K562 (cell line): ENCODE measurements around the gene KATNAL1. TPM values are rescaled to one million over a fixed set of nuclear protein-coding genes. Genes with fewer than 3 reads are reported as not detected.

Source experiments
- ATAC-seq: fragments of 200-7000 bp; cut with Tn5 transposase; 3 replicates; pipeline ENCODE4 v1.9.1; 2020; ENCODE audit warnings: moderate library complexity
- BruUV-seq: library from RNA; stranded (reverse); fragments of 400-500 nt; replicated peaks from 2 replicates; lab custom pipeline; 2021; lab: Mats Ljungman, UMichigan
- CTCF ChIA-PET: fragments of 300-600 bp; formaldehyde crosslinking; extraction: SDS; loops from one replicate; lab custom pipeline; 2021; ENCODE audit warnings: low intra/inter-chr PET ratio; lab: Yijun Ruan, JAX
- POLR2A ChIA-PET: fragments of 300-600, 350-650 bp; sonication (Branson Sonifier 250); formaldehyde crosslinking; extraction: SDS; loops from one replicate; lab custom pipeline; 2021; ENCODE audit warnings: antibody characterized with exemption, inconsistent platforms; lab: Yijun Ruan, JAX
- DNase-seq, 4 experiments: peaks; one replicate each; pipeline versions ENCODE4 v3.0.0 to v3.0.0-alpha.2; 2011 to 2018; ENCODE audit warnings: low spot score in 3 of 4, mixed read lengths in 3 of 4; ENCODE audit errors: extremely low read depth in 1 of 4
- FAIRE-seq: peaks from 2 replicates; lab custom pipeline; 2011; peaks lifted over from hg19 to GRCh38; lab: Jason Lieb, UNC
- H2AFZ ChIP-seq: 2 replicates; pipeline ENCODE4 v1.6.0; 2011; ENCODE audit warnings: low read depth, low read length, control low read depth, inconsistent platforms
- H3K27ac ChIP-seq: fragments of 200-600 bp; 3 replicates; pipeline ENCODE4 v1.8.0; 2011; ENCODE audit warnings: low read depth, mild to moderate bottlenecking, control low read depth, inconsistent platforms, low read length, moderate library complexity, mixed read lengths; ENCODE audit errors: extremely low read depth
- H3K27me3 ChIP-seq, 2 experiments: fragments of 300-600 bp in 1 of 2; 2 replicates in 1 of 2; 3 replicates in 1 of 2; pipeline versions ENCODE4 v1.6.0 to v1.8.0; 2011; ENCODE audit warnings: inconsistent platforms in 2 of 2, low read length in 2 of 2, mild to moderate bottlenecking in 1 of 2, mixed read lengths in 1 of 2, moderate library complexity in 1 of 2; ENCODE audit not compliant: control insufficient read depth in 2 of 2, insufficient read depth in 2 of 2
- H3K36me3 ChIP-seq: fragments of 300-600 bp; 3 replicates; pipeline ENCODE4 v1.8.0; 2011; ENCODE audit warnings: mild to moderate bottlenecking, low read length, inconsistent platforms; ENCODE audit not compliant: control insufficient read depth, insufficient read depth
- H3K4me1 ChIP-seq, 2 experiments: fragments of 200-600 bp in 1 of 2; replicated peaks in 1 of 2; 2 replicates in 1 of 2; 3 replicates in 1 of 2; pipeline versions ENCODE4 v1.5.1 to v1.8.0; 2011; ENCODE audit warnings: inconsistent platforms in 2 of 2, low read length in 2 of 2, mild to moderate bottlenecking in 1 of 2, mixed read lengths in 1 of 2, moderate library complexity in 1 of 2; ENCODE audit not compliant: control insufficient read depth in 2 of 2, insufficient read depth in 2 of 2
- H3K4me2 ChIP-seq: 2 replicates; pipeline ENCODE4 v1.6.1; 2011; ENCODE audit warnings: low read length, control low read depth, inconsistent platforms, mixed read lengths; ENCODE audit not compliant: insufficient read depth
- H3K4me3 ChIP-seq: fragments of 200-600 bp; sonication (generic), shearing (Covaris generic); 2 replicates; pipeline ENCODE4 v1.5.1; 2016; ENCODE audit warnings: control low read depth, inconsistent platforms
- H3K79me2 ChIP-seq: fragments of 200-600 bp; 3 replicates; pipeline ENCODE4 v1.8.0; 2011; ENCODE audit warnings: low read length, inconsistent platforms; ENCODE audit not compliant: control insufficient read depth, insufficient read depth
- H3K9ac ChIP-seq, 2 experiments: 2 replicates each; pipeline versions ENCODE4 v1.6.0 to v1.6.1; 2011; ENCODE audit warnings: low read depth in 2 of 2, low read length in 2 of 2, control low read depth in 1 of 2, inconsistent platforms in 1 of 2, mild to moderate bottlenecking in 1 of 2, mixed read lengths in 1 of 2; ENCODE audit not compliant: insufficient read depth in 1 of 2
- H3K9me1 ChIP-seq: one replicate; pipeline ENCODE4 v1.6.0; 2011; ENCODE audit warnings: inconsistent platforms, mild to moderate bottlenecking, low read length, moderate library complexity; ENCODE audit not compliant: control insufficient read depth, insufficient read depth
- H3K9me3 ChIP-seq: replicated peaks from 2 replicates; pipeline ENCODE4 v1.5.1; 2011; ENCODE audit warnings: low read depth, low read length, inconsistent platforms; ENCODE audit not compliant: control insufficient read depth, insufficient read depth
- H4K20me1 ChIP-seq: replicated peaks from 2 replicates; pipeline ENCODE4 v1.6.1; 2011; ENCODE audit warnings: low read length, inconsistent platforms, mixed read lengths; ENCODE audit not compliant: control insufficient read depth, insufficient read depth
- CTBP1 ChIP-seq: fragments of 450-650 bp; IDR thresholded peaks from 2 replicates; pipeline ENCODE4 v1.6.1; 2016; ENCODE audit warnings: borderline replicate concordance
- ETV6 ChIP-seq, 3 experiments: fragments of 150-350 bp in 1 of 3; sonication (generic) in 1 of 3; formaldehyde crosslinking in 1 of 3; IDR thresholded peaks; 2 replicates each; pipeline versions ENCODE4 v1.6.1 to v1.8.0; 2014 to 2022; ENCODE audit warnings: borderline replicate concordance in 2 of 3, low read depth in 2 of 3, antibody characterized with exemption in 1 of 3, low read length in 1 of 3, mild to moderate bottlenecking in 1 of 3, missing genetic modification reagents in 1 of 3
- GATAD2B ChIP-seq: fragments of 450-650 bp; IDR thresholded peaks from 2 replicates; pipeline ENCODE4 v1.6.1; 2017; ENCODE audit warnings: mild to moderate bottlenecking, borderline replicate concordance
- MYBL2 ChIP-seq, 2 experiments: fragments of 450-650 bp in 1 of 2; sonication (generic) in 1 of 2; formaldehyde crosslinking in 1 of 2; IDR thresholded peaks; 2 replicates each; pipeline versions ENCODE4 v1.6.1 to v1.8.1; 2017 to 2022; ENCODE audit warnings: borderline replicate concordance in 1 of 2, inconsistent platforms in 1 of 2, low read depth in 1 of 2, mild to moderate bottlenecking in 1 of 2, missing genetic modification reagents in 1 of 2, moderate library complexity in 1 of 2
- NFIX ChIP-seq: fragments of 250-450 bp; sonication (Bioruptor Pico); IDR thresholded peaks from 2 replicates; pipeline ENCODE4 v1.4.0; 2020; ENCODE audit warnings: low read depth, mild to moderate bottlenecking, moderate library complexity
- PHF21A ChIP-seq: fragments of 450-650 bp; IDR thresholded peaks from 2 replicates; pipeline ENCODE4 v1.6.1; 2017; ENCODE audit warnings: low read depth, borderline replicate concordance
- RNF2 ChIP-seq: sonication (generic); IDR thresholded peaks from 2 replicates; pipeline ENCODE4 v1.6.1; 2016
- ZKSCAN1 ChIP-seq: fragments of 150-350 bp; IDR thresholded peaks from 2 replicates; pipeline ENCODE4 v1.6.1; 2016; ENCODE audit warnings: low read depth, low read length
- ZNF23 ChIP-seq: fragments of 250-450 bp; sonication (Bioruptor Pico); IDR thresholded peaks from 2 replicates; pipeline ENCODE4 v1.4.0; 2020; ENCODE audit warnings: mild to moderate bottlenecking
- ZNF764 ChIP-seq: fragments of 250-450 bp; sonication (Bioruptor Pico); IDR thresholded peaks from 2 replicates; pipeline ENCODE4 v1.4.0; 2020; ENCODE audit warnings: low read depth, mild to moderate bottlenecking, moderate library complexity
- WGBS: fragments of 100-300 bp; shearing (Covaris generic); methylation state at CpG from one replicate; pipeline ENCODE4 v1.1.6; 2016; ENCODE audit warnings: low coverage, mixed read lengths; ENCODE audit not compliant: insufficient coverage; ENCODE audit errors: missing lambda C conversion rate; 5-methylcytosine and 5-hydroxymethylcytosine counted together
- in situ Hi-C: fragments of 300-500 bp; cut with MboI; formaldehyde crosslinking; loops from 4 replicates; pipeline ENCODE4 v1.15.0; 2018; ENCODE audit warnings: inconsistent platforms, mixed read lengths
- intact Hi-C: fragments of 100-400 bp; cut with micrococcal nuclease; formaldehyde crosslinking; loops from 2 replicates; pipeline ENCODE4 v1.14.2; 2022
- polyA plus RNA-seq, 8 experiments: library from polyadenylated mRNA; depleted of rRNA in 4 of 8; stranded (reverse) in 5 of 8; unstranded in 3 of 8; fragments of >200 nt; fragmentation: Nextera tagmentation in 2 of 8; fragmentation: Illumina TruSeq in 1 of 8; extraction: Ambion mirVana in 2 of 8; extraction: Trizol in 1 of 8; gene quantifications; 2 replicates each; pipeline versions ENCODE4 v1.2.1 to v1.2.3, GENCODE V29; 2011 to 2014; ENCODE audit warnings: inconsistent platforms in 1 of 8, missing spikeins in 1 of 8
- total RNA-seq, 7 experiments: library from RNA; depleted of rRNA in 6 of 7; stranded (reverse); fragments of >200 nt in 6 of 7; fragmentation: Illumina TruSeq in 2 of 7; extraction: Trizol in 2 of 7; gene quantifications; 2 replicates each; pipeline versions ENCODE4 v1.2.1 to v1.2.3, GENCODE V29; 2011 to 2021; ENCODE audit warnings: low replicate concordance in 1 of 7
- TF ChIP-seq, protein P1 (sequence below): fragments of 250-450 bp; sonication (Bioruptor Pico); IDR thresholded peaks from 2 replicates; pipeline ENCODE4 v1.5.0; 2020; ENCODE audit warnings: mild to moderate bottlenecking
- TF ChIP-seq, protein P2 (sequence below): fragments of 250-450 bp; sonication (Bioruptor Pico); IDR thresholded peaks from 2 replicates; pipeline ENCODE4 v1.9.0; 2021; ENCODE audit warnings: mild to moderate bottlenecking
- TF ChIP-seq, protein P3 (sequence below): fragments of 450-650 bp; IDR thresholded peaks from 2 replicates; pipeline ENCODE4 v1.6.1; 2017; ENCODE audit warnings: mild to moderate bottlenecking, moderate library complexity
- TF ChIP-seq, protein P4 (sequence below): sonication (generic); formaldehyde crosslinking; IDR thresholded peaks from 2 replicates; pipeline ENCODE4 v1.9.0; 2022; ENCODE audit warnings: mild to moderate bottlenecking, missing genetic modification reagents
- TF ChIP-seq, protein P5 (sequence below): fragments of 250-450 bp; sonication (Bioruptor Pico); IDR thresholded peaks from 2 replicates; pipeline ENCODE4 v1.5.0; 2022; ENCODE audit warnings: mild to moderate bottlenecking

Gene KATNAL1
- total and polyA plus RNA-seq, 9 of the 15 experiments (the other 6 are each of a cell fraction or from before 2014, with no cell fraction given), result 2.5 to 8.2 (median 5.5) TPM

DNA sequence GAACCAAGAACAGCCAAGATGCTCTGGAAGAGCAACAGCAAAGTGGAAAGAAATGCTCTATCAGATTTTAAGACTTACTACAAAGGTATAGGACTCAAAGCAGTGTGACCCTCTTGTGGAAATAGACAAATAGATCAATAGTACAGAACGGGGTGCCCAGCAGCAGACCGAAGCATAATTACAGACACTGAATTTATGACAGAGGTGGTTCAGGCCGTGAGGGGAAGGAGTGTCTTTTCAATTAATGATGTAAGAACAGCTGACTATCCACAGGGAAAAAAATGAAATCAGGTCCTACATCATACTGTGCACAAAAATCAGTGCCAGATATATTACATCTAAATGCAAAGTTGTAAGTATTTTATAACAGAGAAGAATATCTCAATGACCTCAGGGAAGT lies 95.6 kb downstream of the KATNAL1 start (continued):
- TF ChIP-seq, protein P1, sequence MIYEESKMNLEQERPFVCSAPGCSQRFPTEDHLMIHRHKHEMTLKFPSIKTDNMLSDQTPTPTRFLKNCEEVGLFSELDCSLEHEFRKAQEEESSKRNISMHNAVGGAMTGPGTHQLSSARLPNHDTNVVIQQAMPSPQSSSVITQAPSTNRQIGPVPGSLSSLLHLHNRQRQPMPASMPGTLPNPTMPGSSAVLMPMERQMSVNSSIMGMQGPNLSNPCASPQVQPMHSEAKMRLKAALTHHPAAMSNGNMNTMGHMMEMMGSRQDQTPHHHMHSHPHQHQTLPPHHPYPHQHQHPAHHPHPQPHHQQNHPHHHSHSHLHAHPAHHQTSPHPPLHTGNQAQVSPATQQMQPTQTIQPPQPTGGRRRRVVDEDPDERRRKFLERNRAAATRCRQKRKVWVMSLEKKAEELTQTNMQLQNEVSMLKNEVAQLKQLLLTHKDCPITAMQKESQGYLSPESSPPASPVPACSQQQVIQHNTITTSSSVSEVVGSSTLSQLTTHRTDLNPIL, result no peak
- TF ChIP-seq RNF2 (no peak), GATAD2B (no peak), MYBL2 (IDR thresholded peaks at IDR 0.05; ENCODE audit: low read depth) (no peak), MYBL2 (CRISPR knock-in tag; IDR thresholded peaks at IDR 0.05; ENCODE audit: borderline replicate concordance) (no peak), CTBP1 (no peak), PHF21A (no peak)
- TF ChIP-seq, protein P2, sequence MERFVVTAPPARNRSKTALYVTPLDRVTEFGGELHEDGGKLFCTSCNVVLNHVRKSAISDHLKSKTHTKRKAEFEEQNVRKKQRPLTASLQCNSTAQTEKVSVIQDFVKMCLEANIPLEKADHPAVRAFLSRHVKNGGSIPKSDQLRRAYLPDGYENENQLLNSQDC (CRISPR knock-in tag), result no peak
- TF ChIP-seq, protein P3, sequence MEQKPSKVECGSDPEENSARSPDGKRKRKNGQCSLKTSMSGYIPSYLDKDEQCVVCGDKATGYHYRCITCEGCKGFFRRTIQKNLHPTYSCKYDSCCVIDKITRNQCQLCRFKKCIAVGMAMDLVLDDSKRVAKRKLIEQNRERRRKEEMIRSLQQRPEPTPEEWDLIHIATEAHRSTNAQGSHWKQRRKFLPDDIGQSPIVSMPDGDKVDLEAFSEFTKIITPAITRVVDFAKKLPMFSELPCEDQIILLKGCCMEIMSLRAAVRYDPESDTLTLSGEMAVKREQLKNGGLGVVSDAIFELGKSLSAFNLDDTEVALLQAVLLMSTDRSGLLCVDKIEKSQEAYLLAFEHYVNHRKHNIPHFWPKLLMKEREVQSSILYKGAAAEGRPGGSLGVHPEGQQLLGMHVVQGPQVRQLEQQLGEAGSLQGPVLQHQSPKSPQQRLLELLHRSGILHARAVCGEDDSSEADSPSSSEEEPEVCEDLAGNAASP, result no peak
- TF ChIP-seq, all 486 proteins: peak for 0

DNA sequence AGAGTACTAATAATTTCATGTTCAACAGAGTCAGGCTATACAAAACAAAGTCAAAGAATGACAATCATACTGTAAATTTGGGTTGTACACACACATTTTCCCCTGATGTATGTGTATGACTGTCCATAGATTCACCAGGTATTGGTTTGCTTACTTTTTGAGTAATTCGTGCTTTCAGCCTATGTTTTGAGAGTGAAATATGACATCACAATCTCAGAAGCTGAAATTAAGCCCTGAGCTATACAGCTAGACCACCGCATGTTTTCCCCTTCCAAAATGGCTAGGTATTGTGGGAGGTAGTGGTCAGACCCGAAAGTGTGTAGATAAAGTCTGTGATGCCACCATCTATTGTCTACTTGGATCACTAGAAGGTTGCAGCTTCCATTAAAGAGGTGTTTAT lies 102.8 kb downstream of the KATNAL1 start:
- no peaks in the 10 kb centered on the region for H3K4me1 ChIP-seq
- no peak overlapping the region for H2AFZ ChIP-seq
- ATAC-seq (no peak), FAIRE-seq (no peak), DNase-seq (no peak)
- WGBS, result 66% methylated on average over 3 of the region's 3 CpGs
- in situ Hi-C loops, result no loop called here
- no peaks in the 10 kb centered on the region for H3K9me1 ChIP-seq
- no peaks in the 10 kb centered on the region for H4K20me1 ChIP-seq
- no peaks in the 10 kb centered on the region for H3K9me3 ChIP-seq
- H3K4me3 ChIP-seq, result no peak overlapping the region
- no TSS peak for BruUV-seq
- peaks cover 9% of the 10 kb centered on the region; the same call in 2 of the 3 replicates for H3K36me3 ChIP-seq
- CTCF ChIA-PET, result no interaction called here
- no peaks in the 10 kb centered on the region for H3K79me2 ChIP-seq
- no peak overlapping the region for H3K27ac ChIP-seq
- intact Hi-C loops, result no loop called here
- POLR2A ChIA-PET, result no interaction called here
- H3K4me2 ChIP-seq, result no peak overlapping the region
- H3K9ac ChIP-seq, result no peak overlapping the region
- no peaks in the 10 kb centered on the region for H3K27me3 ChIP-seq
- no peak for TF ChIP-seq ZKSCAN1
- no peak for TF ChIP-seq ETV6 (IDR thresholded peaks at IDR 0.05; ENCODE audit: borderline replicate concordance in 1 of 2, low read depth in 2 of 2, low read length in 1 of 2)
- no peak for TF ChIP-seq ETV6 (CRISPR knock-in tag; IDR thresholded peaks at IDR 0.05; ENCODE audit: borderline replicate concordance)
- TF ChIP-seq, protein P4, sequence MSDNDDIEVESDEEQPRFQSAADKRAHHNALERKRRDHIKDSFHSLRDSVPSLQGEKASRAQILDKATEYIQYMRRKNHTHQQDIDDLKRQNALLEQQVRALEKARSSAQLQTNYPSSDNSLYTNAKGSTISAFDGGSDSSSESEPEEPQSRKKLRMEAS (CRISPR knock-in tag), result no peak
- TF ChIP-seq ZNF764, result no peak
- TF ChIP-seq, protein P5, sequence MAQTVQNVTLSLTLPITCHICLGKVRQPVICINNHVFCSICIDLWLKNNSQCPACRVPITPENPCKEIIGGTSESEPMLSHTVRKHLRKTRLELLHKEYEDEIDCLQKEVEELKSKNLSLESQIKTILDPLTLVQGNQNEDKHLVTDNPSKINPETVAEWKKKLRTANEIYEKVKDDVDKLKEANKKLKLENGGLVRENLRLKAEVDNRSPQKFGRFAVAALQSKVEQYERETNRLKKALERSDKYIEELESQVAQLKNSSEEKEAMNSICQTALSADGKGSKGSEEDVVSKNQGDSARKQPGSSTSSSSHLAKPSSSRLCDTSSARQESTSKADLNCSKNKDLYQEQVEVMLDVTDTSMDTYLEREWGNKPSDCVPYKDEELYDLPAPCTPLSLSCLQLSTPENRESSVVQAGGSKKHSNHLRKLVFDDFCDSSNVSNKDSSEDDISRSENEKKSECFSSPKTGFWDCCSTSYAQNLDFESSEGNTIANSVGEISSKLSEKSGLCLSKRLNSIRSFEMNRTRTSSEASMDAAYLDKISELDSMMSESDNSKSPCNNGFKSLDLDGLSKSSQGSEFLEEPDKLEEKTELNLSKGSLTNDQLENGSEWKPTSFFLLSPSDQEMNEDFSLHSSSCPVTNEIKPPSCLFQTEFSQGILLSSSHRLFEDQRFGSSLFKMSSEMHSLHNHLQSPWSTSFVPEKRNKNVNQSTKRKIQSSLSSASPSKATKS, result no peak
- no peak for TF ChIP-seq ZNF23 (CRISPR knock-in tag)
- no peak for TF ChIP-seq NFIX (CRISPR knock-in tag)
